Hematopoietic multipotent progenitor cell treated with erythropoietin and hydrocortisone succinate and interleukin-3 and kit ligand, for 17 days (in vitro differentiated cells): ENCODE data around the gene AP4S1.
"Not testable (repeated sequence)": the region's sequence is repeated elsewhere in the genome, so short reads cannot be mapped to it uniquely, and the experiment has no call there.

Experiments used
- DNase-seq: peaks from one replicate; pipeline ENCODE4 v3.0.0-alpha.2; 2015; ENCODE audit warnings: low spot score

Gene AP4S1

GRCh38 chr14:31025367-31026076 is at the start of gene AP4S1:
Gene AP4S1, plus strand, starts transcription at chr14:31025649. Its CDS starts 40,548 bp downstream, at chr14:31066197.
- peak; percentile 81 for DNase-seq

GRCh38 chr14:30977752-30978151 is 47.7 kb upstream of the AP4S1 start:
- no peak for DNase-seq

GRCh38 chr14:30980106-30980704 is 45.2 kb upstream of the AP4S1 start:
- peak; percentile 94 for DNase-seq

- no peak for DNase-seq
Observed at GRCh38 chr14:30980980-30981379, 44.5 kb upstream of the AP4S1 start.

GRCh38 chr14:30982533-30982932 is 42.9 kb upstream of the AP4S1 start:
- no peak for DNase-seq

- DNase-seq, result no peak
Observed at GRCh38 chr14:30983858-30984257, 41.6 kb upstream of the AP4S1 start.

GRCh38 chr14:30985796-30986195 is 39.7 kb upstream of the AP4S1 start:
- DNase-seq, result no peak

- no peak for DNase-seq
Observed at GRCh38 chr14:30988509-30988908, 36.9 kb upstream of the AP4S1 start.

- no peak for DNase-seq
Observed at GRCh38 chr14:30990770-30991169, 34.7 kb upstream of the AP4S1 start.

- no peak for DNase-seq
Observed at GRCh38 chr14:30991408-30991807, 34.0 kb upstream of the AP4S1 start.

GRCh38 chr14:30993071-30993470 is 32.4 kb upstream of the AP4S1 start:
- DNase-seq, result no peak

- DNase-seq, result no peak
Observed at GRCh38 chr14:30994681-30995620, 30.5 kb upstream of the AP4S1 start.

- no peak for DNase-seq
Observed at GRCh38 chr14:30995689-30996088, 29.8 kb upstream of the AP4S1 start.

GRCh38 chr14:30996892-30997659 is 28.4 kb upstream of the AP4S1 start:
- no peak for DNase-seq

GRCh38 chr14:30998100-30998706 is 27.2 kb upstream of the AP4S1 start:
- DNase-seq, result no peak

- no peak for DNase-seq
Observed at GRCh38 chr14:30999038-30999773, 26.2 kb upstream of the AP4S1 start.

GRCh38 chr14:31000629-31001338 is 24.7 kb upstream of the AP4S1 start:
- DNase-seq, result no peak

GRCh38 chr14:31001339-31001658 is 24.1 kb upstream of the AP4S1 start:
- DNase-seq, result no peak

- no peak for DNase-seq
Observed at GRCh38 chr14:31003284-31003683, 22.2 kb upstream of the AP4S1 start.

GRCh38 chr14:31004007-31004406 is 21.4 kb upstream of the AP4S1 start:
- DNase-seq, result not testable (repeated sequence)
